WI38 (cell line): Measurements from ENCODE around the gene ZSWIM6.
"Not testable (repeated sequence)": the region's sequence is repeated elsewhere in the genome, so short reads cannot be mapped to it uniquely, and the experiment has no call there.

ENCODE experiments used
- H3K4me3 ChIP-seq: 2 replicates; pipeline ENCODE4 v1.5.1; 2011; ENCODE audit warnings: low read depth, mild to moderate bottlenecking, control low read depth, low read length
- TF ChIP-seq, protein P1 (sequence below): IDR thresholded peaks from 2 replicates; pipeline ENCODE4 v1.5.1; 2012; ENCODE audit warnings: low read depth, mild to moderate bottlenecking, control low read depth, low read length

The ZSWIM6 gene

GRCh38 chr5:61399679-61400078 lies 67.6 kb downstream of the ZSWIM6 start:
- TF ChIP-seq, protein P1, sequence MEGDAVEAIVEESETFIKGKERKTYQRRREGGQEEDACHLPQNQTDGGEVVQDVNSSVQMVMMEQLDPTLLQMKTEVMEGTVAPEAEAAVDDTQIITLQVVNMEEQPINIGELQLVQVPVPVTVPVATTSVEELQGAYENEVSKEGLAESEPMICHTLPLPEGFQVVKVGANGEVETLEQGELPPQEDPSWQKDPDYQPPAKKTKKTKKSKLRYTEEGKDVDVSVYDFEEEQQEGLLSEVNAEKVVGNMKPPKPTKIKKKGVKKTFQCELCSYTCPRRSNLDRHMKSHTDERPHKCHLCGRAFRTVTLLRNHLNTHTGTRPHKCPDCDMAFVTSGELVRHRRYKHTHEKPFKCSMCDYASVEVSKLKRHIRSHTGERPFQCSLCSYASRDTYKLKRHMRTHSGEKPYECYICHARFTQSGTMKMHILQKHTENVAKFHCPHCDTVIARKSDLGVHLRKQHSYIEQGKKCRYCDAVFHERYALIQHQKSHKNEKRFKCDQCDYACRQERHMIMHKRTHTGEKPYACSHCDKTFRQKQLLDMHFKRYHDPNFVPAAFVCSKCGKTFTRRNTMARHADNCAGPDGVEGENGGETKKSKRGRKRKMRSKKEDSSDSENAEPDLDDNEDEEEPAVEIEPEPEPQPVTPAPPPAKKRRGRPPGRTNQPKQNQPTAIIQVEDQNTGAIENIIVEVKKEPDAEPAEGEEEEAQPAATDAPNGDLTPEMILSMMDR, result no peak
- H3K4me3 ChIP-seq, result no peak overlapping the region

- no peak overlapping the region for H3K4me3 ChIP-seq
- TF ChIP-seq, protein P1, result no peak
These were observed 69.7 kb downstream of the ZSWIM6 start for GRCh38 chr5:61401726-61402125.

DNA sequence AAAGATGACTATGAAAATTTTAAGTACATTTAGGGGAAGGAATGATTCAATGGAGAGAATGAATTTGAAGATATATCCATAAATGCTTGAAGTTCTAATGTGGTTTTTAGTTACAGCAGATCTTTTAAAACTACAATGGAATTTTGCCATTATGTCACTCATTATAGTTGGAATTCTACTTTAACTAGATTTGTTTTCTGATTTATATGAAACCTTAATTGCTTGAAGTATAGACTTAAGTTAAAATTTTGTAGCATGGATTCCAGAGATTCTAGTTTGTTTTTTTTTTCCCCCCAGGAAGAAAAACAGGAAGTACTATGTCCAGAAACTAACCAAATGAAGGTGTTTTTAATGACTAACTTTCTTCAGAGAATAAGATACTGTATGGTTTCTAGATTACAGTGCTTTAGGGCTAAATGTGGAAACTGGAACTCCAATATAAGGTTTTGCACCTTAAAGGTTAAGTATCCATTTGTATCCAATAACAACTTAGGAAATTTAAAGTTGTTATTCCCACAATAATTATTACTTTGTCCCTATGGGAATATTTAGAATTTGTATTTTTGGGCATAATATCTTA lies 70.3 kb downstream of the ZSWIM6 start:
- TF ChIP-seq, protein P1, result no peak
- H3K4me3 ChIP-seq, result no peak overlapping the region

- TF ChIP-seq, protein P1, result no peak
- no peak overlapping the region for H3K4me3 ChIP-seq
These were observed 71.2 kb downstream of the ZSWIM6 start for GRCh38 chr5:61402970-61403900.

- TF ChIP-seq, protein P1, result no peak
- H3K4me3 ChIP-seq, result no peak overlapping the region
These were observed 73.6 kb downstream of the ZSWIM6 start for GRCh38 chr5:61405511-61406295.

- H3K4me3 ChIP-seq, result not testable (repeated sequence)
These were observed 74.4 kb downstream of the ZSWIM6 start for GRCh38 chr5:61406497-61406896.

DNA sequence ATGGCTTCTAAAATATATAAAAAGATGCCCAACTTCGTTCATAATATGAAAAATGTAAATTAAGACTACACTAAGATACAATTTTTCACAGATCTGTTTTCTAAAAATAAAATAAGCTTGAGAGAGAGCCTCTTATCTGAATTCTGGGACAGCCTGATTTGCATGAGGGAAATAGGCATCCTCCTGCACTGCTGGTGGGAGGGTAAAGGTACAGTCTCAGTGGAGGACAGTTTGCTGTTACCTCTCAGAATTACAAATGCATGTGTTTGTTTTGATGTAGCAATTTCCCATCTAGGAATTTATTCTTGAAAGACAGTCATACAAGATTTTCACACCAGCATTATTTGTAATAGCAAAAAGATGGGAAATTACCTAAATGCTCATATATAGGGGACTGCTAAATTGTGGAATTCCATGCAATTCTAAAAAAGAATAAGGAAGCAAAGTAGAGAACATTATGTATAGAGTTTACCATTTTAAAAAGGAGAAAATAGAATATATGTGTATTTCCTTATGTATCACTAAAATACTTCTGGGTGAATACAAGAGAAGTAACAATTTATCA lies 75.7 kb downstream of the ZSWIM6 start:
- TF ChIP-seq, protein P1, result no peak
- H3K4me3 ChIP-seq, result no peak overlapping the region
